Islet precursor cell (in vitro differentiated cells): Measurements from ENCODE around the gene SCAMP1.

Experiments
- DNase-seq: peaks from one replicate; pipeline ENCODE4 v3.0.0-alpha.2; 2018

Gene SCAMP1

DNA sequence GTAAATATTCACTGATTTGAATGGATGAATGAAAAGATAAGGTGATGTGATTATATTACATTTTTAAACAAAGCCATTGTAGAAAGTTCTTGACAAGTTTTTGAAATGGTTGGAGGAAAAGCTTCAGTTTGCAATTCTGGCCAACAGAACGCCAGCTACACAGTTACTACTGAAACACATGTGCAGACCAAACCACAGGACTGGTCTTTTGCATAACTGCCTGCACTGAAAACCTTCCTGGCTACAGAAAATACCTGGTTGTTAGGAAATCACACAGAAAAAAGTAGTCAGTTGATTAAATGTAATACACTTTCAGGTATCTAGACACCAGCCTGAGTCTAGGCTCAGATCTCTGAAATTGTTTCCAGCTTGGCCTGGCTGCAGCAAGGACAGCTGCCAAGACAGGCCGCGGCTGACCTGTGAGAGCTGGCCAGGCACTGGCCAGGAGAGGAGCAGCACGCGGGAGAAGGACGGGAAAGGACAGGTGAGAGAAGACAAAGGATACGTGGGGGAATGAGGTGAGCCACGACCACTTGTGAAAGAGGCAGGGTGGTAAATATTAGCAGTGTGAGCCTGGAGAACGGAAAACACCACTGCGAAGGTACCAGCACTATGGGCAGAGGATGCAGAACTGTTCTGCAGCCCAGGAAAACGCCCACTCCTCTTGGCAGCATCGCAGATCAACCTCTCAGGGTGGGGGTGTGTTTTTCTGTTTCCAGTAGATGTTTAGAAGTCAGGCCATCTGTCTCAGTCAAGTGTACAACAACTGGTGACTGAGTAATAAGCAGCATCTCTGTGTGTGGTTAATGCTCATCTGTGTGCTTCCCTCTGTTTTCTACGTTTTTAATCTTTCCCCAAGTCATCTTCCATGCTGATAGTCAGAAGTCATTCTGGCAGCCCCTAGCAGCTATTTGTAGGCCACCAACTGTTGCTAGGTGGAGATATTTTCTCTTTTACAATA is 137.4 kb downstream of the SCAMP1 start:
- peak; percentile 46 for DNase-seq

DNA sequence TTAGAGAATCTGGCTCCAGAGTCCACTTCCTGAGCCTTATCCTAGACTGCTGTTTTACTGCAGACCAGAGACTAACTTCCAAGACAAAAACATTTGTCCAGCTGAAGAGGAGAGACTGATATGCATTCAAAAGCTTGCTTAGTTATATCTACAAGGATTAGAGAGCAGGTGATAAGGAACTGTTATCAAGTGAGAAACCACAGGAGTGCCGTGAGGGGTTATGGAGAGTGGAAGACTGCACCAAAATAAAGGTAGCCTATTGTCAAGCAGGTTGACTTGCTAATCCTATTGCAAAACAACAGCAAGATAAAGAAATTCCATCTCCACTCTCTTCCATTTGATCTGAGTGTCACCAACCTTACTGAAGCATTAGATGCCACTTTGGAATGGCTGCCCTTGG is 139.1 kb downstream of the SCAMP1 start:
- peak; percentile 28 for DNase-seq

GRCh38 chr5:78500028-78500427 is 139.6 kb downstream of the SCAMP1 start:
- no peak for DNase-seq

DNA sequence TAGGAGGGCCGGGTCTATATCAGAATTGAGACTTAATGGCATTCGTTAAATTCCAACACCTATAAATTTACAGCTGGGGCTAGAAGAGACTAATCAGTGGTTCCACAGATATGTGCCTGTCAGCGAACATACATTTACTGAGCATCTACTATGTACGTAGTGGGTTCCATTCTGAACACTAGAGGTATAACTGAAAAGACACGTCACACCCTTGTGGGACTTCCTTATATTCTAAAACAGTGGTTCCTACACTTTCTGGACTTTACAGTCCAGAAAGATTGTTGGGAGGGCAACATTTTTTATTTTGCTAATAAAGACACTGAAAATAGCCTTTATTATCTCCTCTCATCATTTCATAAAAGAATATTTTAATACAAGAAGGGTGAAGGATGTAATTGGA is 140.5 kb downstream of the SCAMP1 start:
- no peak for DNase-seq

DNA sequence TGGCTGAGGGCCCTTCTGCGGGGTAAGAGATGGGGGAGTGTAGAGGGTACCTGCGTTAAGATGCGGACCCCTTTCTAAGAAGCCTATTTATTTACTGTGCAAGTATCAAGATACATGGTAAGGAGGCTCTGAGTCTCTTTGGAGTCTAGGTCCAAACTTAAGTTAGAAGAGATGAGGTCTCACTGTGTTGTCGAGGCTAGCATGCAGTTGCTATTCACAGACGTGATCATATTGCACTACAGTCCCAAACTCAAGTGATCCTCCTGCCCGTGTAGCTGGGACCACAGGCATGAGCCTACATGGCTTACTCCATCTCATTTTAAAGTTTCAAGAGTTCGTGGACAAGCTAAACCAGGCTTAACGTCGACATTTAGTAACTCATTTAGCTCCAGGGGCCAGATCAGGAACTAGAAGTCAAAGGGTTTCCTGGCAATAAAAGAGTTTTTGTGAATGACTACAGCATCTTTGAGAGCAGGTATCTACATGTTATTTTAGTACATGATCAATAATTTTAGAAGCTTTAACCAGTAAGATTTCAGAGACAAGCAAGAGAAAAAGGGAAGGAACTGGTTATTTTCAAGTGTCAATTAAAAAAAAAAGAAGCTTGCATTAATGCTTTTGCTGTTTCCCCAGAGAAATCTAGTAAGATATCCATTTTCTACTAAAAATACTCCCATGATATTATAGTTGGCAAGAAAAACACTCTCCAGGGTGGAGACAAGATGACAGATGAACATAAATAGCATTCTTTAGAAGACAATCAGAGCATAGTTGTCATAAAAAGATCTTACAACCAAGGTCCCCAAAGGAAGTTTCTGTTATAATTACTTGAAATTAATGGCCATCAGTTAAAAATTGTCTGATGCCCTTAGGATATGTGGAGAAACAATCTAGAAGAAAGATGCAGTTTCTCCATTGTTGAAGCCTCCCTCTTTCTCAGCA is 141.3 kb downstream of the SCAMP1 start:
- peak; percentile 38 for DNase-seq

DNA sequence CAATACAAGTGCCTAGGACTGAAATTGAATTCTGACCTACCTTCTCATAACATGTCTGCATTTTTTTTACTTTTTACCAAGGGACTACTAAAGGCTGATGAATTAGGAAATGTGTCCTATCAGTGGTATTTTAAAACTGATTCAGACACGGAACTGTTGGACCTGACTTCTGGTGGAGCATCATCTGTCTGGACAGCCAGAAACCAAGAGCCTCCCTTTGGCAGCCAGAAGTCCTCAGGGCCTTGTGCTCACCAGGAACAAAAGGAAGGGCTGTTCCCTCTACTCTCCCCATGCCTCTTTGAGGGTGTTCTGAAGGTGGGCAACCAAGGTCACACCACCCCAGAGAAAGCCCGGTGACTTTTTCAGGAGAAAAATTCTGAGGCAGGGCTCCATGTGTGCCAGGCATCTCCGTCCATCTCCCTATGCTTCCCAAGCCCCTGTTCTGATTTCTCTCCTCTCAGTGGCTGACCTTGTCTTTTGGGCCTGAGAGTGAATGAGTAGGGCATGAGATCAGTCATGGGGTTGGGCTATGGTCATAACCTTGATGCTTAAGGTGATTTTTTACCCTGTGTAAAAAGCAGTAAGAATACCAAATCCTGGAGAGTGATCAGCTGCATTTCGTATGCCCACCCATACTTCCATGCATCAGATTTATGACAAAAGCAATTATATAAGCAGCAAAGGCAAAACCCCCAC is 143.7 kb downstream of the SCAMP1 start:
- peak; percentile 46 for DNase-seq

DNA sequence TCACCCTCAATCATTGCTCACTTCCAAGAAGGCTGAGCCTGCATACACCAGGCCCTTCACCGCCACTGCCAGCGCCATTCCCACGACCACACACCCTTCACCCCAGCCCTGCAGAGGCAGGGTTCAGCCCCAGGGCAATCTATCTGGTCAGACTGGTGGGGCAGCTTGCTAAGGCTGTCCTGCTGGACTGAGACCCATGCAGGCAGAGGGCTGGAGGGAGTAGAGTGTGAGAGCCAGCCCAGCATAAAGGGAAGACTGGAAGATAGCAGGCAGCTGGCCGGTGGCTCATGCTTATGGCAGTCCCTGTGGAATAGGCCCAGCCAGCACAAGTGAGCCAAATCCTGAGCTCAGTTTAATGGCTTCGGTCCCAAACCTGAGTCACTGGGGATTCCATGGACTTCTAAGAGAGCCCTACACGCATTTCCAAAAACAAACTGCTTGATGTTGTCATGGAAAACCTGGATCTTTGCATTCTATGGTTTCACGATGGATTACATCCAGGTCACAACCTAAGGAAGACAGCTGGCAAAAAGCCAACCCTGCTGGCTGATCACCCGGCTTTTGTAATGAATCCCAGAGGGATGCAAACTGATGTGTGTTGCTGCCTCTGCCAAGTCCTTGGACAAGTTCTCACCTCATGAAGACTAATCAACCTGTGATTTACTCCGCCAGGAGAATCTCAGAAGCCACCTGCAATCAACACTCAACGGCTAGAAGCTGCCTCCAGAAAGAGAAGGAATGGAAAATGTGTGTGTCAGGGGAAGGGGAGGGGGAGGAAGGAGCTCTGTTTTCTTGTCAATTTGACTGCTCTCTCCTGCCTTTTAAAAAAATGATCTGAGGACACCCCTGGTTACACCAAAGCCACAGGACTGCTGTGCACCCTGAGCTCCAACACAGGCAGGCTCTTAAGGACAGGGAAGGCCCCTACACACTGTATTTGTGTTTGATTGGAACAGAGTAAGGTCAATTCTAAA is 144.6 kb downstream of the SCAMP1 start:
- DNase-seq = peak; percentile 99

- DNase-seq = peak; percentile 32
Observed at GRCh38 chr5:78505860-78506259, 145.4 kb downstream of the SCAMP1 start.

DNA sequence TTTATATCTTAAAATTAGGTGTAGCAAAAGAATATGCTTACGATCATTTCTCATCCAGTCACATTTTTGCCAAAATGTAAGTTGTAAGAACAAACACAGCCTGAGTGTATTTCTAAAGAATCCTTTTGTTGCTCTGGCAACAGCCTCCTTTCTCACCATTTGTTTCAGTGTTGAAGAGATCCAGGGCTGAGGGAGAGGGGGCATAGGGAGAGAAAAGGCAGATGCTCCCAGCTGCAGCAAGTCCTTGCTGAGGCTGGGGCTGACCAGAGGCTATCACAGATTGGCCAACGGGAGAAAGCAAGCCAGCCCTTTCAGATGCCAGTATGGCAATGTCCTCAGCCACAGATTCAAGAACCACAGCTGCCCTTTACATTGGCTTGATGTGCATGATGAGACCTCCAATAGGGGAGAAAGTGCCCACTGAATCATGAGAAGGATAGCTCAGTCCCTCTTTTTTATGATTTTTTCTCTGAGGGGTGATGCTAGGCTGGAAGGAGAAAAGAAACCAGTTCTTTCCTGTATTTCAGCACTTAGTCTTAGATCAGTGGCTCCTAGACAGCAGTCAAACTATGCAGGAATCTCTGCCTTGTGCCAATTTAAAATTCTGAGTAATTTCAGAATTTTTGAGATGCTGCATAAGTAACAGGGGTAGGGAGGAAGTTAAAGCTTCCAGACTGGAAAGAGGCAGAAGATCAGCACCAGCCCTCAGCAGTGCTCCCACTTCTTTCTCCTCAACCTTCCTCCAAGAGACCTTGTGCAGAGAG is 146.0 kb downstream of the SCAMP1 start:
- peak; percentile 51 for DNase-seq

GRCh38 chr5:78507531-78507930 is 147.1 kb downstream of the SCAMP1 start:
- DNase-seq = no peak

DNA sequence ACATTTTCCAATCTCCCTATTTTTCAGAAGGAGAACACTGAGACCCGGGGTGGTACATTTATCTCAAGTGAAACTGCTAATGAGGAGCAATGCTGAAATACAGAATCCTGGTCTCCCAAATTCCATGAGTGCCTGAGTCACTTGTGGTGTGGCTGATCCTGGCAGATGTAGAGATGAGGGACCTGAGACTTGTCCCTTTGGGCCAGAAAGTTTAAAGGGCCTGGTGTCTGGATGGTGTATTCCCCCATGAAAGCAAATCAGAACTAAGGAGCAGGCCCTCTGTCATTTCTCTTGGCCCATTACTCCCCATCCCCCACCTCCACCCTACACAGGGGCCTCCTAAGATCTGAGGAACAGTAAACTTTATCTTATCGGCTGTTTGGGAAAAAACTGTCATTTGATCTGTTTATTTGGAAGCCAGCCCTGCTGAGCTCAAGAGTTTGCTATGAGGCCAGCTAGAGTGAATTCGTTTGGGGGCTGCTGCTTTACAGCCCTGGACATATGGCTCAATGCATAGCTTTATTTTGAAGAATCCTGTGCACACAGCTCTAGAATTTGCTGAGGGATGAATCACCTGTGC is 147.9 kb downstream of the SCAMP1 start:
- DNase-seq = peak; percentile 86

- no peak for DNase-seq
Observed at GRCh38 chr5:78509145-78509865, 148.9 kb downstream of the SCAMP1 start.

DNA sequence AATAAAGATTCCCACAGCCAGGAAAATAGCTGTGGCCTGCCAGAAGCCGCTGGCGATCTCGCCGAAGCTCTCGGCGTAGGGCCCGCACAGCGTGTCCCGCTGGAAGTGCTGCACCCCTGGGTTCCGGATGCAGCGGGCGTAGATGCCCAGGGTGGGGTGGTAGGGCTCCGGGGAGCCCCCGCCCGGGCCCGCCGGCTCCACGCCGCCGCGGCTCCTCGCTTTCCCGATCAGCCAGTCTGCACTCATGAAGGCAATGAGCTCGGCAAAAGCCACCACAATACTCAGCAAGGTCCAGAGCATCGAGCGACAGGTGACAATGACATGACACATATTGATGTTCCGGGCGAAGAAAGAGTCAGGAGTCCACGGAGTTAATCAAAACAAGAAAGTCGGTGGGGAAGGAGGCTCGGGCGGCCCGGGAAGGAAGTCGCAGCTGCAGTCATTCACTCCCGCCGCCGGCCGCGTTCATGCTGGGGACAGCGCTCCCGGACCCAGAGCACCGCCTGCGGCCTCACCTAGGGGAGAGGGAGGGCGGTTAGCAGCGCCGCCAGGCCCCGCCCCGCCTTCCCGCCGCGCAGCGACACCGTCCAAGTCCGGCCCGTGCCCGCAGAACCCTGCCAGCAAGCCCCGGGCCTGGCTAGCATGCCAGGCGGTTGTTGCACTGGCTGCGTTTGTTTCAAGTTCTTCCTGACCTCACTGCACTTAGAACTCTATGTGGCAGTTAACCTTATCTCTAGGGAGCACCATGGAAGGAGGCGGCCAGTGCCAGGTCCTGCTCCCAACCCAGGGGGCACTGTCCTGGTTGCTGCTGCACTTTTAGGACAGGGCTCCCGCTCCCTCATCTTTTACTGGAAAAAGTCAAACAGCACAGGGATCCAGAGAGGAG is 149.7 kb downstream of the SCAMP1 start:
- DNase-seq = peak; percentile 85

DNA sequence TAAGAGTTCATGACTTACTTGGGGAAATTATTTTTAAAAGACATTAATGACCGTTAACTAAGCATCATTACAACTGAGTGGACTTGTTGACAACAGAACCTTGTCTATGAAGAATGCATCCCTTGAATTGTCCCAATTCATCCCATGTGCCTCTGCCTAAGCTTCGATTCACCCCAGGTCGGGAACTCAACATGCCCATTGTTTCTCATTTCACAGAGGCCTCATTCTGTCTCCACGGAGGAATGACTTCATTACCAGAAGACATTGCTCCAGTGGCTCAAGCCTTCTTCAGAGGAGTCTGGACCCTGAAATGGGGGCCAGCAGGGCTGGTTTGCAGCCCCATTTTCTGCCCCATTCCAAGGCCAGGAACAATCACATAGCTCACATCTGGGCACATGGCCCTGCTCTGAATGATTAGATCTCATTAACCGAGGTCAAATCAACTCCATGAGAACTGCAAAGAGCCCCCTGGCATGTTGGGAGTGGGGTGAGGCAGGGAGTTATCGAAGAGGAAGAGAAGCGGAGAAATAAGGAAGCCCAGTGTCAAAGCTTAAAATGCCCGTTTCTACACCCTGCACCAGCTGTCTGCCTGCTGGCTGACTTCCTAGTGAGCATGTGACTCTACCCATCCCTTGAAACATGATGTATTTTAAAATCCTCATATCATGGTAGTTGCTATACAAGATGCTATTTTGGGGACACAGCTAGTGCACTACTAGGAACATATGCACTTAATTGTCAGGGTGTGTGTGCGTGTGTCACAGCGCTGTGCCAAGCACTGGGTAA is 150.9 kb downstream of the SCAMP1 start:
- no peak for DNase-seq

DNA sequence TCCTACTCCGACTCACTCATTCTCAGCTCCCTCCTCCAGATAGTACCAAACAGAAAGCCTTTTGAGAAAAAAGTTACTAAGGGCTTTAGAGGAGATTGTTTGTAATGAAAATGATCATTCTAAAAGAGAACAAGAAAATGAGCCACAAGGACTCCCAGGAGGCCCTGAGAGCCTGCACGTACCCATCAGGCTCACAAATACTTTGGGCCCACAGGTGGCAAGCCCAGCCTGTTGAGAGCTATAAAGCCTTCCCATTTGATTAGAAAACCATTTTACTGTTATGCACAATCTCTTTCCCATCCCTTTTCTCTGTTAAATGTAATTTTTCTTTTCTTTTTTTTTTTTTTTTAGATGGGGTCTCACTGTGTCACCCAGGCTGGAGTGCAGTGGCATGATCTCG is 152.0 kb downstream of the SCAMP1 start:
- DNase-seq = no peak

DNA sequence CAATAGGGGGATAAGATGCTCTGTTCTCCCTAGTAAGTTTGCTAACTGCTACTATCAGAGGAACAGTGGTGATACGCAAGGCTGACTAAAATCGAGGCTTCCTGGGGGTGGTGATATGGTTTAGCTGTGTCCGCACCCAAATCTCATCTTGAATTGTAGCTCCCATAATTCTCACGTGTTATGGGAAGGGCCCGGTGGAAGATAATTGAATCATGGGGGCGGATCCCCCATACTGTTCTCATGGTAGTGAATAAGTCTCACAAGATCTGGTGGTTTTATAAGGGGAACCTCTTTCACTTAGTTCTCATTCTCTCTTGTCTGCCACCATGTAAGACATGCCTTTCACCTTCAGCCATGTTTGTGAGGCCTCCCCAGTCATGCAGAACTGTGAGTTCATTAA is 153.0 kb downstream of the SCAMP1 start:
- DNase-seq = no peak

DNA sequence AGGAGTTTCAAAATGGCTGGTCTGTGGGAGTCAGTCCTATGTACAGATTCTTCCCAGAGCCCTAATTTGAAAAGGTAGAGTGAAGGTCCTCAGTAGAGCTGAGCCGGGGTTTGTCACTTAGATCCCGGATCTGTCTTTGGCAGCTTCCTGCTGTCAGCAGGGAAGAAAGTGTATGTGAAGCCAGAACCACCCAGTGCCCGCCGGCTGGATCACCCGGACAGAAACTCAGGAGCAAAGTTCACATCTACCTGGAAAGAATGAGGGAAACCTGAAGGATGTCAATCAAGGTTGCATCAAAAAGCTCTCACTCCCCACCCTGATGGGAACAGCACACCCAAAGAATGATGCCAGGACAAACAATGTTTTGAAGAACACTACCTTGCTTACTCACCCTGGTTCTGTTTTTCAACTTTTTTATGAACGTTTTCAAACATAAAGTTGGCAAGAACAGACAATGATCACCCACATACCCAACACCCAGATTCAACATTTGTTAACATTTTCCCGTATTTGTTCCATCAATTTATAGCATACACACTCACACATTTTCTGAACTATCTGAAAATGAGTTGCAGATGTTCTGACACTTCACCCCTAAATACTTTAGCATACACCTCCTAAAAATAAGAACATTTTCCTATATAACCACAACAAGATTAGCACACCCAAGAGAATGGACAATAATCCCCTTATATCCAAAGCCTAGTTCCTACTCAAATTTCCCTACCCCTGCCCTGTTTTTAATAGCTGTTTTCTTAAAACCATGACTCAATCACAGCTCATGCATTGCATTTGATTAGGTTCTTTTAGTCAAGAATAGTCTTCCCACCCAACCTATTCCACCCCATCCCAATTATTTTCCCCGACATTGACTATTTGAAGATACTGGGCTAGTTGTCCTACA is 154.3 kb downstream of the SCAMP1 start:
- DNase-seq = no peak
